Gastrocnemius medialis (tissue), 4 donors: ENCODE measurements around the gene MAP3K5. TPM values are rescaled to one million over a fixed set of nuclear protein-coding genes. Genes with fewer than 3 reads are reported as not detected.

Source experiments
- ATAC-seq, 2 donors: fragments of 150-250 bp; one replicate each; pipeline ENCODE4 v1.9.1; 2016
- DNase-seq, 2 donors: peaks; one replicate each; pipeline ENCODE4 v3.0.0-alpha.2; 2019
- H3K27ac ChIP-seq, 4 donors: fragments of 200-600 bp; sonication (generic); 1 replicate in 1 of 4; 2 replicates in 3 of 4; pipeline ENCODE4 v1.5.1; 2016 to 2018; ENCODE audit warnings: mild to moderate bottlenecking in 2 of 4, moderate library complexity in 1 of 4
- H3K27me3 ChIP-seq, 3 donors: fragments of 200-600 bp; sonication (generic) in 2 of 3; 1 replicate in 1 of 3; 2 replicates in 2 of 3; pipeline versions ENCODE4 v1.5.1 to v1.6.0; 2016 to 2019; ENCODE audit warnings: mild to moderate bottlenecking in 1 of 3, moderate library complexity in 1 of 3
- H3K36me3 ChIP-seq, 2 donors: fragments of 200-600 bp; sonication (generic) in 1 of 2; one replicate each; pipeline ENCODE4 v1.5.1; 2017 to 2018
- H3K4me1 ChIP-seq, 2 donors: fragments of 200-600 bp; sonication (generic) in 1 of 2; one replicate each; pipeline ENCODE4 v1.5.1; 2016 to 2017; ENCODE audit warnings: mild to moderate bottlenecking in 2 of 2
- H3K4me3 ChIP-seq, 4 donors: fragments of 200-600 bp; sonication (generic) in 3 of 4; 1 replicate in 1 of 4; 2 replicates in 3 of 4; pipeline ENCODE4 v1.5.1; 2016 to 2019; ENCODE audit warnings: mild to moderate bottlenecking in 2 of 4
- H3K9me3 ChIP-seq, 3 donors: fragments of 200-600 bp; sonication (generic) in 2 of 3; 1 replicate in 1 of 3; 2 replicates in 2 of 3; pipeline ENCODE4 v1.5.1; 2016 to 2019
- POLR2A ChIP-seq, 2 donors: fragments of 450-650 bp; IDR thresholded peaks; one replicate each; pipeline ENCODE4 v1.6.1; 2017; ENCODE audit warnings: antibody characterized with exemption in 2 of 2, mild to moderate bottlenecking in 2 of 2, moderate library complexity in 2 of 2
- in situ Hi-C, 4 donors: fragments of 200-750 bp; cut with MboI; loops; one replicate each; pipeline versions ENCODE4 v1.15.0 to v1.8.0; 2017; ENCODE audit warnings: low sequenced_read_pairs in 4 of 4
- intact Hi-C: fragments of 100-400 bp; cut with DNase I; formaldehyde crosslinking; loops from one replicate; pipeline ENCODE4 v1.15.1; 2023; ENCODE audit warnings: low total_unique reads
- total RNA-seq, 4 donors: library from RNA; depleted of rRNA; stranded (reverse); fragments of >200 nt; gene quantifications; one replicate each; pipeline versions ENCODE4 v1.1.0 to v1.2.3, GENCODE V29; 2016
- TF ChIP-seq, protein P1 (sequence below), 5 experiments: fragments of 450-650 bp in 3 of 5; fragments of 200-600 bp in 2 of 5; sonication (generic) in 2 of 5; IDR thresholded peaks in 4 of 5; conservative IDR thresholded peaks in 1 of 5; 1 replicate in 4 of 5; 2 replicates in 1 of 5; pipeline ENCODE4 v1.5.1; 2016 to 2019; ENCODE audit warnings: antibody characterized with exemption in 5 of 5, mild to moderate bottlenecking in 3 of 5, moderate library complexity in 3 of 5

MAP3K5 gene
- total RNA-seq, 4 donors from 2014 or later = 2.9 to 46.9 (median 4.9) TPM

GRCh38 chr6:136669299-136669699 is 123.0 kb downstream of the MAP3K5 start:
- in situ Hi-C loops = no loop called here

GRCh38 chr6:136668571-136668970 is 123.7 kb downstream of the MAP3K5 start:
- no peak for DNase-seq
- Histone ChIP-seq H3K36me3 (no peaks in the 10 kb centered on the region), H3K9me3 (no peaks in the 10 kb centered on the region), H3K27ac (no peak overlapping the region), H3K4me3 (no peak overlapping the region), H3K4me1 (no peaks in the 10 kb centered on the region), H3K27me3 (no peaks in the 10 kb centered on the region)
- no peak for TF ChIP-seq POLR2A (IDR thresholded peaks at IDR 0.05)
- TF ChIP-seq, protein P1, sequence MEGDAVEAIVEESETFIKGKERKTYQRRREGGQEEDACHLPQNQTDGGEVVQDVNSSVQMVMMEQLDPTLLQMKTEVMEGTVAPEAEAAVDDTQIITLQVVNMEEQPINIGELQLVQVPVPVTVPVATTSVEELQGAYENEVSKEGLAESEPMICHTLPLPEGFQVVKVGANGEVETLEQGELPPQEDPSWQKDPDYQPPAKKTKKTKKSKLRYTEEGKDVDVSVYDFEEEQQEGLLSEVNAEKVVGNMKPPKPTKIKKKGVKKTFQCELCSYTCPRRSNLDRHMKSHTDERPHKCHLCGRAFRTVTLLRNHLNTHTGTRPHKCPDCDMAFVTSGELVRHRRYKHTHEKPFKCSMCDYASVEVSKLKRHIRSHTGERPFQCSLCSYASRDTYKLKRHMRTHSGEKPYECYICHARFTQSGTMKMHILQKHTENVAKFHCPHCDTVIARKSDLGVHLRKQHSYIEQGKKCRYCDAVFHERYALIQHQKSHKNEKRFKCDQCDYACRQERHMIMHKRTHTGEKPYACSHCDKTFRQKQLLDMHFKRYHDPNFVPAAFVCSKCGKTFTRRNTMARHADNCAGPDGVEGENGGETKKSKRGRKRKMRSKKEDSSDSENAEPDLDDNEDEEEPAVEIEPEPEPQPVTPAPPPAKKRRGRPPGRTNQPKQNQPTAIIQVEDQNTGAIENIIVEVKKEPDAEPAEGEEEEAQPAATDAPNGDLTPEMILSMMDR (IDR thresholded peaks at IDR 0.05 in 4 of 5, conservative IDR thresholded peaks at IDR 0.05 in 1 of 5) = no peak
- no peak for ATAC-seq
- in situ Hi-C loops = no loop called here
- intact Hi-C loops = no loop called here

More at GRCh38 chr6:136669299-136669699, 123.0 kb downstream of the MAP3K5 start:
- H3K4me3 ChIP-seq = no peak overlapping the region
- DNase-seq (no peak), ATAC-seq (no peak)
- TF ChIP-seq POLR2A (IDR thresholded peaks at IDR 0.05) = no peak
- H3K4me1 ChIP-seq = no peaks in the 10 kb centered on the region
- H3K9me3 ChIP-seq = no peaks in the 10 kb centered on the region
- H3K27ac ChIP-seq = no peak overlapping the region
- intact Hi-C loops = no loop called here
- no peaks in the 10 kb centered on the region for H3K36me3 ChIP-seq
- no peaks in the 10 kb centered on the region for H3K27me3 ChIP-seq

- no peak for TF ChIP-seq POLR2A (IDR thresholded peaks at IDR 0.05)
- TF ChIP-seq, protein P1 (IDR thresholded peaks at IDR 0.05 in 4 of 5, conservative IDR thresholded peaks at IDR 0.05 in 1 of 5) = no peak
- DNase-seq (no peak), ATAC-seq (no peak)
- no peak overlapping the region for H3K4me3 ChIP-seq
- H3K27me3 ChIP-seq = no peaks in the 10 kb centered on the region
- in situ Hi-C loops (no loop called here), intact Hi-C loops (no loop called here)
- no peaks in the 10 kb centered on the region for H3K4me1 ChIP-seq
- no peaks in the 10 kb centered on the region for H3K9me3 ChIP-seq
- H3K36me3 ChIP-seq = no peaks in the 10 kb centered on the region
- H3K27ac ChIP-seq = no peak overlapping the region
Observed at GRCh38 chr6:136666041-136666440, 126.2 kb downstream of the MAP3K5 start.

DNA sequence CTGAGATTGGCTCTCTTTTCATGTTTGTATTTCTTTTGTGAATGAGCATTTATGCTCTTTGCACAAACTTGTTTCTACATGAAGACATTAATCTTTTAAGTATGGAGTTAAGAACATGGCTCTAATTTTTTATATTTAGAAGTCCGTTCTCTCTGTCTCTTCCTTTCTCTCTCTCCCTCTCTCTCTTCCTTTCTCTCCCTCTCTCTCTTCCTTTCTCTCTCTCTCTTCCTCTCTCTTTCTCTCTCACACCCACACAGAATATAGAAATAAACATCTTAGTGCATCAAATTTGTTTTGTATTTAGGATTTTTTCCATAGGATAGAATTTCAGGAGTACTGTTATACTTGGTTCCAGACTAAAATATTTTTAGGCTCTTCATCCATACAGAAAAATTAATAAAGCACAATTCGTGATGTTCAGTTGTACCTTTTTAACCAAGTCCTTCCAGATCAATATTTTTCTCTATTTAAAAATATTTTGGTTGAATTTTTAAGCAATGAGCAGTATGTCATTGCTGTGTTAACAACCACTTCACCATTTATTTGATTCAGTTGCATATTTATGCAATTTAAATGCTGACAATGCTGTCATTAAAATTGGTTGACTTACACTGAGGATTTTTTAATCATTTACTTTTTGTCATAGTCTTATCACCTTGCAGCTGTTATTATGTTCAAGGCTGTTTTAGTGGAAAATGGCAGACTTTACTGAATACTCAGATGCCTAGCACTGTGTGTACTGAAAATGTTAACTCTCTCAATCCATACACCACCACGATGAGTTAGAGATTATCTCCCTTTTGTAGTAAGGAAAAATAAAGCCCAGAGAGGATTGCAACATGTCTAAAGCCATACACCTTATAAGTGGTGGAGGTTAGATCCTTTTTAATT is 129.7 kb downstream of the MAP3K5 start:
- no peaks in the 10 kb centered on the region for H3K4me1 ChIP-seq
- DNase-seq (no peak), ATAC-seq (no peak)
- H3K27ac ChIP-seq = no peak overlapping the region
- H3K27me3 ChIP-seq = no peaks in the 10 kb centered on the region
- peaks cover 0 to 2% of the 10 kb centered on the region in 2 donors for H3K36me3 ChIP-seq
- intact Hi-C loops (no loop called here), in situ Hi-C loops (no loop called here)
- TF ChIP-seq, protein P1 (IDR thresholded peaks at IDR 0.05 in 4 of 5, conservative IDR thresholded peaks at IDR 0.05 in 1 of 5) = no peak
- no peak for TF ChIP-seq POLR2A (IDR thresholded peaks at IDR 0.05)
- H3K9me3 ChIP-seq = no peaks in the 10 kb centered on the region
- H3K4me3 ChIP-seq = no peak overlapping the region

DNA sequence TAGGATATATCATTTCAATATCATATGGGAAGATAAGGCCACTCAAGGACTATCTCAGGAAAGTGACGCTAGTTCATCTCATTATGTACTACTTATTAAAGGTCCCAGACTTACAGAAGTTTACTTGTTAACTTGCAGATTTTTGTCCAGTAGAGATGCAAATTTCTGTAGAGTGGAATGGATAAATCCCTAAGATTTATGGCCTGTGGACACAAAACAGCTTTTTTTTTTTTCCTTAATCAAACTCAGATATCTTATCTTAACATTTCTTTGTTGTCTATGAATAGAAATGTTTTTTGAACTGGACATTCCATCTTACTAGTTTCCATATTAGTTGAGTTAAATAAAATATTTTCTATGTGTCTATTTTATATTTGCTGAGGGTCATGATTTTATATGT is 131.6 kb downstream of the MAP3K5 start:
- in situ Hi-C loops = no loop called here
- no peaks in the 10 kb centered on the region for H3K4me1 ChIP-seq
- peaks cover 0 to 6% of the 10 kb centered on the region in 2 donors for H3K36me3 ChIP-seq
- intact Hi-C loops = no loop called here
- H3K9me3 ChIP-seq = no peaks in the 10 kb centered on the region
- no peaks in the 10 kb centered on the region for H3K27me3 ChIP-seq
- TF ChIP-seq POLR2A (IDR thresholded peaks at IDR 0.05) = no peak
- TF ChIP-seq, protein P1 (IDR thresholded peaks at IDR 0.05 in 4 of 5, conservative IDR thresholded peaks at IDR 0.05 in 1 of 5) = no peak
- no peak overlapping the region for H3K4me3 ChIP-seq
- no peak overlapping the region for H3K27ac ChIP-seq
- no peak for ATAC-seq
- no peak for DNase-seq
